Stimulated activated CD4-positive, alpha-beta T cell treated with anti-CD3 and anti-CD28 coated beads, Interleukin-12 subunit alpha, Interleukin-12 subunit beta, amount 100 ng/mL, for 48 hours (primary cell): Measurements from ENCODE around the gene CREB3L4.
A peak's percentile ranks its signal among the peaks of the same experiment; 100 is the strongest.

ENCODE experiments used
- DNase-seq, 3 donors: peaks; one replicate each; pipeline ENCODE4 v3.0.0-alpha.2; 2020; ENCODE audit warnings: low read depth in 2 of 3, low spot score in 1 of 3

The CREB3L4 gene, protein sequence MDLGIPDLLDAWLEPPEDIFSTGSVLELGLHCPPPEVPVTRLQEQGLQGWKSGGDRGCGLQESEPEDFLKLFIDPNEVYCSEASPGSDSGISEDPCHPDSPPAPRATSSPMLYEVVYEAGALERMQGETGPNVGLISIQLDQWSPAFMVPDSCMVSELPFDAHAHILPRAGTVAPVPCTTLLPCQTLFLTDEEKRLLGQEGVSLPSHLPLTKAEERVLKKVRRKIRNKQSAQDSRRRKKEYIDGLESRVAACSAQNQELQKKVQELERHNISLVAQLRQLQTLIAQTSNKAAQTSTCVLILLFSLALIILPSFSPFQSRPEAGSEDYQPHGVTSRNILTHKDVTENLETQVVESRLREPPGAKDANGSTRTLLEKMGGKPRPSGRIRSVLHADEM

DNA sequence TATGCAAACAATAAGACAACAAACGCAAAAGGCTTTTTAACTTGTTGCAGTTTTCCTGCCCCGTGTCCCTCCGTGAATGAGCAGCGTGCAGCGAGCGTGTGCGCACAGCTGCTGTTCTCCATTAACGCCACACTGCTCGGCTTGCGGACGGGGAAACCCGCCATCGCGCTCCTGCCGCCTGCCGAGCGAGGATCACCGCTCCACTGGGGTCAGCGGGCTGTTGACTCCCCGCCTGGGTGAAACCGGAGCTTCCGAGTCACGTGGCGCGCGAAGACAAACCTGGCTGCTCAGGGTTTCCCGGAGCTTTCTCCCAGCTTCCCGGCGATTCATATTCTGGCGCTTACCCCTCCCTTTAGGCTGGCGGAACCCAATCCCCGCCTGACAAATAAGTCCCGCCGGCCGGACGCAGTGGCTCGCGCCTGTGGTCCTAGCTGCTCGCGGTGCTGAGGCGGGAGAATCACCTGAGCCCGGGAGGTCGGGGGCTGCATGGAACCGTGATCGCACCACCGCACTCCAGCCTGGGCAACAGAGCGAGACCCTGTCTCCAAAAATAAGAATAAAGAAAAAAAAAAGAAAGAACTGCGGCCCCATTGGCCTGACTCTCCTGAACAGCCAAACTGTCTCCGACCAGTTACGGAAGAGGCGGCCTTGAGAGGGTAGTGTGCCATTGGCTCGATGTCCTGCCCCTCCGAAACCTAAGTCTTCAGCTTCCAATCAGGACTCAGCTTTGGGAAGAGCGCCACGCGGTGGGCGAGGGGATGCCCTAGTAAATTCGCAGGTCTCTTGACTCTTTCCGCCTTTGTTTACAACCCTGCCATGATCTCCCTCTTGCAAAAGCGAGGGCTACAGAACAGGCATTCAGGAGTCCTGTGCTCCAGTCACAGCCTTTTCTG is at the start of gene CREB3L4:
TSS of gene CREB3L4 (plus strand) at position 796 of the 893 bp plus-strand sequence. CDS start 624 bp downstream, outside the sequence.
- DNase-seq, result peak; percentile 54 to 75 (median 68)

DNA sequence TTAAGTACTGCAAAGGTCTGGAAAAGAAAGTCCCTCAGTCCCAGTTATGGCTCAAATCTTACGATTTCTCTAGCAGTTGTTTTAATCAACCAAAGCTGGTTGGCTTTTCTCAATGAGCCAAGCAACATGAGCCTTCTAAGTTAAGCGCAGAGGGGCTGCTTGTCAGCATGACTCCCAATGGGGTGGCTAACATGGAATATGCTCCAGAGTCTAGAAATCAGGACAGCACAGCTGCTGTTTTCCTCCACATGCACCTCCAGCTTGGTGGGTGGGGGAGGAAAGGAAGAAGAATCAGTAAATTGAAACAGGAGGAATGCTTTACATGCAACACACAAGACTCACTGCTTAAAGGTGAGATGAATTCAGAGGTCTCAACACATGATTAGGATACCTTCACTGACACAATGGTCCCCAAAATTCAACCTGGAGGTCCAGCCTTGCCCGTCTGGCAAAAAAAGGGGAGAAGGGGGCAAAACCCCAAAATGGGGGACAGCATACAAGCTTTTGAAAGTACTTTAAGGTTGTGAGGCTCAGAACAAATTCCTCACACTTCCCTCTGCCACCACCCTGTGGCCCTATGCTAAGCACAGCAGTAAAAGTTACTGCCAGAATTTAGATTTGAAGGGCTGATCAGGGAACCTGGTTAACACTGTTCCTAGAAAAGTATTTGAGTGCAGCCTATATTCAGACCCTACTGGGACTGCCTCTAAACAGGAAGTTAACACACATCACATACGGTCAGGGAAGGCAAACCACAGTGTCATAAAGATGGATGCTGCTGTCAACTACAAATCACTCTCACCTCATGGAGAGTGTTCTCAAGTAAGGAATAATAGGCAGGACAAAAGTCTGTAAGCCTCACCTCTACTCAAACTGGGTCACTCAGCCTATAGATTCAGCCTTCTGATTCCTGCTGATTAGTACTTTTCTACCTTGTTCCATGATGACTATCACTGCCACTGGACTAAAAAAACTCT is 47.5 kb upstream of the CREB3L4 start:
- DNase-seq, result peak in 1 of 3 donors; percentile 9

DNA sequence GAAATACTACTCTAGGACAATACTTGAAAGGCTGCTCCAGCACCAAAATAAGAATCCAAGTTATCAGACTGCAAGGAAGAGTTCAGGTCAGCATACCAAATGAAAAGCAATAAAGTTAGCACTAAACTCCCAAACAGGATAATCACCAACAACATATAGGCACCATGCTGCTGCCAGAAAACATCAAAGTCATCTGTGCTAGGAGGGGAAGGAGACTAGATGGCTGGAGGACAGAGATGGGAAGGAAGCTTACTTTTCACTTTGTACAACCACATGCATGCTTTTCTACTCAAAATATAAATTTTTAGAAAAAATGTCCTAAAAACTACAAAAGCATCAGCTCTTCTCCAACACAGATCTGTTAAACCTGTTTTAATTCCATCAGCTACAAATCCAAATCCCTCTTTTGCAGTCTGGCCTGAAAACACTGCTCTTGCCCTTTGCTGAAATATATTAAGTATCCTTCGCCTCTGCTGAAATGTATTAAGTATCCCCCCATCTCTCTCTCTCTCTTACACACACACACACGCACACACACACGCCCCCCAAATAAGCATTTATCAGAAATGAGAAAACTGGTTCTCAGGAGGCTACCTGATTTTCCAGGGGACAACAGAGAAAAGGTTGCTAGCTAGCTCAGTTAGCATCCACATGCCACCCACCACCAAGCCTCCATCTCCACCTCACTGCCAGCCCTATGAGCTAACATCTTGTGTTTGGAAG is 46.5 kb upstream of the CREB3L4 start:
- DNase-seq, result no peak

DNA sequence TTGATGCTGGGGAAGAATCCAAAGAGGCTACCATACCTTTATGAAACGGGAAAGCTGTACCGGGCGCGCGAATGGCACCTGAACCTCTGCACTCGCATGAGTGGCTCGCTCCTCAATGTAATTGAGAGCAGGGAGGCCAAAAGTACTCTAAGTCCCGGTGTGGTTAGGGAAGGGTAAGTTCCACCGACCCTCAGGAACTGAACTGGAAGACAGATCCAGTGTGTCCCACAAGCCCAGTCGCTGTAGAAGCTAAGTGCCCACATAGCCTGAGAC is 46.0 kb upstream of the CREB3L4 start:
- DNase-seq, result no peak

DNA sequence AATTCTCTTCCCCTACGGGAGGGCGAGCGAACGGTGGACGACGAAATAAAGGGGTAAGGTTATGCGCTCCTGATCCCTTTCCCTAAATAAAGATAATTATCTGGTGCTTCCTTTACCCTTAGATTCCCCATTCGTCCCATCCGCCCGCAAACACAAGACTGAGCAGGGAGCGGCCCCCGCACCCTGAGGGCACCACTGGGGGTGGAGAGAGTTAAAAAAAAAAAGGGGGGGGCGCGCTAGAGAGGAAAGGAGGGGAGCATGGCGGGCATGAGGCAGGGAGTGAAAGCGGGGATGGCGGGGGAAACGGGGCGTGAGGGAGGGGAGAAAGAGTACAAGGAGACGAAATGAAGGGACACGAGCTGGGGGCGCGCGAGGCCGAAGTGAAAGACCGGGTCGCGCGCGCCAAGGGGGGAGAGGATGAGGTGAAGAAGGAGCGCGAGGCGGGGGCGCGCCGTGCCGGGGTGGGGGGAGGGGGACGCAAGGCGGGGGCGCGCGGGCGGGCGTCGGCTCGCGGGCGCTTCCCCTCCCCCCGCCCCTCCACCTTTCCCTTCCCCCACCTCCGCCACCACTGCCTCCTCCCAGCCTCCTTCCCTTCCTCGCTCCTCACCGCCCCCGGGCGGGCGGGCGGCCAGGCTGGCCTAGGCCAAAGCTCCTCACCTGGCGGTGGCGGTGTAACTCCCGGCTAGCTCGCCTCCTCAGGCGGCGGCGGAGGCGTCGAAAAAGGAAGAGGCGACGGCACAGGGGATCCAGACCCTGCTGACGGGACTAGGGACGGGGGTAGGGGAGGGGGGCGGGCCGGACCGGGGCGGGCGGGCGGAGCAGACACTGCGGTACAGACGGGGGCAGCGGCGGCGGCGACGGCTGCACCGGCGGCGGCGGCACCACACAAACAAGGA is 45.4 kb upstream of the CREB3L4 start:
- DNase-seq, result peak; percentile 52 to 69 (median 52)

DNA sequence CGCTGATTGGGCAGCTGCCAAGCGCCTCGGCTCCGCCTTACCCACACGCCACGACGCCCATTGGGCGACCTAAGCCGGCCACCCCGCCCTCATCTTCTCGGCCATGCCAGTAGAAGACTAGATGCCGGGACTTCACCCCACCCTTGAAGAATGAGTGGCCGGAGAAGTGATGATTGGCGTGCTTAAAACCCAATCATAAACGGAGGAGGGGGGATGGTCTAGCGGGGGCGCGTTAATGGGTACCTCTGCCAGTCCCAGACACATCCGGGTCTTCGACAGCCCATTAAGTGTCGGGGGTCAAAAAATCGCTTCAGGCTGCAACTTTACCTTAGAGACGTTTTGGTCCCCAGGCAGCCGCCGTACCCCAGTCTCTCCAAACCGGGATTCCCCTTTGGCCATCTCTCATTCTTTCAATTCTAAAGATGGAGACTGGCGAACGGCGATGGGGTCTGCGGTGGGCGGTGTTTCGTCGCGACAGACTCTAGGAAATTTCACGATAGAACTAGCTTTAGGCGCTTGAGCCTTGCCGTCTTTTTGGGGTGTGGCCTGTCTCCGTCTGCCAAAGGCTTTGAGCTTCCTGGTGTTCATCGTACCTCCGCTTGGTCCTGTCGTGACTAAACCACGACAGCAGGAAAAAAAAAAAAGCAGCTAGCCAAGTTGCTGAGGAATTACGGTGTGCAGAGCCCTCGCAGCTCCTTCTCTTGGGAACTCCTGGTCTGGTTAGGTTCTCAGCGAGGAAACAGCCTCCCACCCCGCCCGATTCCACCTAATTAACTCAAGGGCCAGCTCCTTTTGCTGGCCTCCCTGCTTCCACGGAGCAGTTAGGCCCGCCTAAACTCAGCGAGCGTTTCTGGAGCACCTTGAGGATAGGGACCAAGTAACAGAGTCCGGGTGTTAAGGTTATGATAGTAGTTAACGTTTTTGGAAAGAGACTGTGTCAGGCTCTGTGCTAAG is 44.5 kb upstream of the CREB3L4 start, which contains the start of gene GATAD2B:
TSS of gene GATAD2B (minus strand) at position 1 of the 954 bp plus-strand sequence. CDS start 94,625 bp downstream, outside the sequence.
- DNase-seq, result peak; percentile 99 to 100 (median 99)

DNA sequence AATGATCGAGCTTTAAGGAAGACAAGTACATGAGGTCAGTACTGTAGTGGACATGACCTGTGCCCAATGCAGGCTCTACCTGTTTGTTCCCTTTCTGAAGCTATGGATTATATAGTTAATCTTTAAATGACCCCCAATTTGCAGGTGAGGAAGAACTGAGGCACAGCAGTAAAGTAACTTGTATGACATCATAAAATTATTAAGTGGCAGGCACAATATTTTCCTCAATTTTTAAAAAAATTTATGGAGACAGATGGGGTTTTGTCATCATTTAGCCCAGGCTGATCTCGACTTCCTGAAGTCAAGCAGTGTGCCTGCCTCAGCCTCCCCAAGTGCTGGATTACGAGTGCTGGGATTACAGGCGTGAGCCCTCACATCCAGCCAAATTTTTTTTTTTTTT is 41.3 kb upstream of the CREB3L4 start:
- no peak for DNase-seq

DNA sequence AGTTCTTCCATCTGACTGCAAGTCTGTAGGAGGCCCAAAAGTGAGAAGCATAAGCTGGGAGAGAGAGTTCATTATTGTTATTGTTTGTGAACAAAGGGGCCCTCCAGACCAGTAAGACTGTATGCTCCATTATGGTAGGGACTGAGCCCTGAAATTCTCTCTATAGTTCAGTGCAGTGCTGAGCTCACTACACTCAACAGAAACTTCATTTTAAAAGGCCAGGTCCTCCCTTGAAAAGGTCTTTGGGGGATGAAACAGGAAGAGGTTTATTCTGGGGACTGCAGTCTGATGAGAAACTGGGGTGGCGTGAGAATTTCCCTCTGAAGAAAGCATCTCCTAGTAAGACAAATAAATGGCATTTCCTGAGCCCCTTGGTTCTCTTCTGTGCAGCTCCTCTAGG is 39.5 kb upstream of the CREB3L4 start:
- no peak for DNase-seq

DNA sequence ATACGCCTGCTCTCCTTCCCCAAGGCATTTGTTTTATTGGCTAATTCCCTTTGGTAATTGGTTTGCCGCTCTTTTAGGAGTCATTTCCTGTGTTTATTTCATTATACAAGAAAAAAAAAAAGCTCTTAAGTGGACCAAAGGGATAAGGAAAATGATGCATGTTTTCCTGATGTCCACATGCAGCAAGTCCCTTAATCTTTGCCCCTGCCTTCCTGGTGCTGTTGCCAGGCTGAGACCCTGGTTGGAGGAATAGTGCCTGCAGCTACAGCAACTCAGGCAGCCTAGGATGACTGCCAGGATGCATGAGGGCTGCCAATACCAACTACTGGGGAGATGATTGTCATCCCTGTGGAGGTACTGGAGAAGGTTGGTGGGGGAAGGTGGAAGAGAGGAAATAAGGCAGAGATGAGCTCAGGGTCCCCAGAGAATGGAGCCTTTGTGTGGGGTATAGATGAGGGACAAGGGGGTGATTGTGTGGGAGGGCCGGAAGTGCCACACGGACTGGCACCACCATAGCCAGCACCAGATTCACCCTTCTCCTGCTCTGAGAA is 38.8 kb upstream of the CREB3L4 start:
- DNase-seq, result no peak

DNA sequence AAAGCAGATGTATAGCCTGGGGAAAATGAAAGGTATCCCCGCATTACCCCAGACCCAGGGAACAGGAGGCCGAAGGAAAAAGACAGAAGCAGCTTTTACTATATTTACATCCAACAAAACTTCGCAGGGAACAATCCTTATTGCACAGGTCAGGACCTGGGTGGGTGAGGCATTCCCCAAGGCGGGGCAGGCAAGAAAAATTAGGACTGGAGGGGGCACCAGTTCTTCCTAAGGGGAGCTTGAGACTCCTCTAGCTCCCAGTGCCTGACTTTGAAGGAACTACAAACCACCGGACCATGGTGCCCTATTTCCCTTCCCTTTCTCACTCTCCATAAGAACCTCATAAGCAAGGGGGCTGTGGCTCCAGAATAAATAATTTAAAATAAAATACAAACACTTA is 38.3 kb upstream of the CREB3L4 start:
- DNase-seq, result no peak

DNA sequence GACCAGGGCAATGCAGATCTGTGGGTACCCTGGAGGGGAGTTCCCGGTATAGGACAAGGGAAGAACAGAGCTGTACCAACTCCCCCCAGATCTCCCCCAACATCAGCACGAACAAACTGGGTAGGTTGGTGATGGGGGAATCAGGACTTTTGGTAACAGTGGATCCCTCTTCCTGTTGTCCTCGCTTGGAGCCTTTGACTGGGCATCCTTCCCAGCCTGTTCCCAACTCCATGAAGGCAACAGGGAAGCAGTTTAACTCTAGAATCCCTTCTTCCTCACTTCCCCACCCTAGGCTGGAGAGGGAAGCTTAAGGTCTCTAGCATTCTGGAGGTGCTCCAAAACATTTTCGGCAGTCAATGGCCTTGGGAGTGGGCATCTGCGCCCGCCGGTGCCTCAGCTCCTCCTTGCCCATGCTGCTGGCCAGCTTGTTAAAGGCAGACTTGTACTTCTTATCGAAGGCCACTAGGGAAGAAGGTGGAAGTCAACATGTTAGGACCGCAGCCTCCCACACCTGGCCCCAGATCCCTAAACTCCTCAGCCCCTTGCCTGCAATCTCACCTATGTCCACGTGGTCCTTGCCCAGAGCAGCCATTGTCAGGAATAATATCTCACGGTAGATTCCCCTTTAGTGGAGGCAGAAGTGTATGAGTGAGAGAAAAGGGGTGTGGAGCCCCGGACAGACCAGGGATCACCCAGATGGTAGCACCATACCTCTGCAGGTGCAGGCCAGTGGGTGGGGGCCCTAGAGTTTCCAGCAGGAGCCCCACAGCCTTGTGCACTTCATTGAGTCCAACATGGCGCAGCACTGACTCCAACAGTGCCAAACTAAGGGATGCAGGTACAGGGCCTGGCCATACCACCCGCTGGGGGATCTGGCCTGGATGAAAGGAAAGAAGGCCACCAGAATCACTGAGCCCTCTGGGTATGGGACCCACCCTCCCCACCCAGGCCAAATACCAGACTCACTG is 37.4 kb upstream of the CREB3L4 start:
- no peak for DNase-seq

DNA sequence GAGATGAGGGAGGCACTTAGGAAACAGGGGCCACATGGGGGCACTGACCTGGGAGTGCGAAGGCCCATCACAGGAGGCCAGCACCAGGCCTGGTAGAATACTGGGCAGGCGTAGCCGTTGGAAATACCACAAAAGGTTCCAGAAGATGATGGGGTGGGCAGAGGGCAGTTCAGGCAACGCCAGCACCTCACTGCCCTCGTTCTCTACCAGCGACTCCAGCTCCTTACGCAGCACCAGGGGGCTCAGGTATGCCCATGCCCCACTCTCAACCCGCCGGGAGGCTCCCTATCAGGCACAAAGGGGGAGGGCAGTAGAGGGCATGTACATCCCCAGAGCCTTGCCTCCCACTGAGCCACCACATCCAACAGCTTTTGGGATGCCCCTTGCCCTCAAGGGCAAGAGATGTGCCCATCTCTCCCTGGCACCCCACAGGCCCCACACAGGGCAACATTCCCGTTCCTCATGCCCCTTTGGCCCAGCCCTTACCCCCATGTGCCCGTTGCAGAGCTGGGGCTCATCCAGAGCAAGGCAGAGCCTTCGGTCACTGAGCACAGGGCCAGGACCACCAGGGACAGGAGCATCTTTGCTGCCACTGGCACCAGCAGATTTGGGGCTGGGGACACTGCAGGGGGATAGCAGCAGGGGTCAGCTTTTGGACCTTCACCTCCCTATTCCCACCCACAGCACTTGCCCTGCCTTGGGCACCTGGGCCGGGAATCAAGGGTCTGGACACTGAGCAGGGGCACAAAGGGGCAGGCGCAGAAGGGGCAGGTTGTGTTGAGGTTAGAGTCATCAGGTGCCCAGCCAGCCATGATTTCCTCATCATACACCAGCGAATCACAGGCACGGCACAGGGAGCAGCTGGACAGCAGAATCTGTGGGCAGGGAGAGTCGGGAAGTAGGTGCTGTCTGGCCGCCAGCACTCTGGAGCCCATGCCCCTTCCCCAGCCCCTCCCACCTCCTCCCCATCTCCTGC is 35.3 kb upstream of the CREB3L4 start:
- no peak for DNase-seq

DNA sequence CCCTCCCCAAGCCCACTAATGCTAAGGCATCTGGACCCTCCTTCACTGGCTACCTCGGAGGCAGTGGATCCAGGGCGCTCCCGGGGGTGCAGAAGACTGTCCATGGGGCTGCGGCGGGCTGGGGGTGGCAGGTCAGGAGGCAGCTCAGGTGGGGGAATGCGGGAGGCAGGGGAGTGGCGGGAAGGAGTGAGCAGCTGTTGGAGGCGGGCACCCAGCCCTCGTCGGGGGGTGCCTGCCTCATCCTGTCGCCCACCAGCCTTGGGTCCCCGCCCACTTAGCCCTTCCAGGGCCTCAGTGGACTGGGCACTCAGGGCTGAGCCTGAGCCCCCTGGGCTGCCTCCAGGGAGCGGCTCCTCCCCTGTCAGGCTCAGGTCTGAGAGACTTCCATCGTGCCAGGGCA is 34.3 kb upstream of the CREB3L4 start:
- DNase-seq, result no peak

DNA sequence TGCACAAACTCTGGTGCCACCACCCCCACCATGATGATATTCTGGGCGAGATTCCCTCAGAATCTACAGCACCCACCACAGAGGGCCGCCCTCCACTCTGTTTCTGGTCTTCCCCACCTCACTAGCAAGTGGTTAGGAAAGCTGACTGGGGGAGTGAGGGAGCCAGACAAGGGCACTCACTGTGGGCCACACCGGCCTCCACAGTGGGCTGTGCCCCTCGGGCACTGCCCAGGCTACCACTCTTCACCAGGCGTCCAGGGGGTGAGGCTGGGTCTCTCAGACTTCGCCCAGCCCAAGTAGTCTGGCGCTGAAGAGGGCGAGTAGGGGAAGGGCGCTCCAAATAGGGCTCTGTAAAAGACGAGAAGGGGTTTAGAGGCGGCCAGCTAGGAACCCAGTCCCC is 33.7 kb upstream of the CREB3L4 start:
- DNase-seq, result no peak

DNA sequence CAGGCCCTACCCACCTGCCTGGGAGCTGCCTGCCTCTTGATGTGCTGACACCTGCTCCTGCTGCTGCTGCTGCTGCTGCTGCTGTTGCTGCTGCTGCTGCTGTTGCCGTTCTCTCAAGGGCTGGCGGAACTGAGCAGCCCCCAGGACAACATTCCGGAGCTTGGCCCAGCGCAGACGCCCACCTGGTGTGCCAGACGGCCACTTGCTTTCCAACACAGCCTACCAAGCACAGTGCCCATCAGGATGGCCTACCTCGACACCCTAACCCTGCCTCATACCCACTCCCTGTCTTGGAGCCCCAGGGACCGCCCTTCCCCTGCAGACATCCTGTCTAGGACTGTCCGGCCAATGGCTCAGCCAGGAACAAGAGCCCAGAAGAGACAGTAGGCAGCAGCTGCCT is 33.0 kb upstream of the CREB3L4 start:
- DNase-seq, result no peak
